ENCODE measurements around the gene TMEM132E. TPM values are rescaled to one million over a fixed set of nuclear protein-coding genes. Genes with fewer than 3 reads are reported as not detected.

TMEM132E gene
- total RNA-seq, 2 donors from 2014 or later, result 0.24 to 0.26 TPM

GRCh38 chr17:34596920-34597319 is 17.5 kb downstream of the TMEM132E start:
- Histone ChIP-seq H3K36me3 (no peaks in the 10 kb centered on the region), H3K27ac (no peak overlapping the region)

GRCh38 chr17:34598161-34598776 is 18.9 kb downstream of the TMEM132E start:
- DNase-seq (ENCODE audit: low spot score), result no peak
- Histone ChIP-seq H3K36me3 (no peaks in the 10 kb centered on the region), H3K4me3 (no peak overlapping the region), H3K9me3 (no peaks in the 10 kb centered on the region), H3K27me3 (no peaks in the 10 kb centered on the region), H3K4me1 (no peaks in the 10 kb centered on the region), H3K27ac (no peak overlapping the region)
- no peak for TF ChIP-seq CTCF (IDR thresholded peaks at IDR 0.05)

More at GRCh38 chr17:34596920-34597319, 17.5 kb downstream of the TMEM132E start:
- no peaks in the 10 kb centered on the region for H3K27me3 ChIP-seq
- H3K4me1 ChIP-seq, result no peaks in the 10 kb centered on the region
- no peak overlapping the region for H3K4me3 ChIP-seq
- no peak for DNase-seq (ENCODE audit: low spot score)
- no peaks in the 10 kb centered on the region for H3K9me3 ChIP-seq
- TF ChIP-seq CTCF (IDR thresholded peaks at IDR 0.05), result no peak

- no peaks in the 10 kb centered on the region for H3K27me3 ChIP-seq
- H3K4me3 ChIP-seq, result no peak overlapping the region
- no peaks in the 10 kb centered on the region for H3K36me3 ChIP-seq
- no peak for TF ChIP-seq CTCF (IDR thresholded peaks at IDR 0.05)
- no peaks in the 10 kb centered on the region for H3K4me1 ChIP-seq
- H3K27ac ChIP-seq, result no peak overlapping the region
- no peak for DNase-seq (ENCODE audit: low spot score)
- no peaks in the 10 kb centered on the region for H3K9me3 ChIP-seq
Observed at GRCh38 chr17:34601416-34601815, 22.0 kb downstream of the TMEM132E start.

GRCh38 chr17:34603974-34604373 is 24.6 kb downstream of the TMEM132E start:
- Histone ChIP-seq H3K9me3 (no peaks in the 10 kb centered on the region), H3K27ac (no peak overlapping the region), H3K4me1 (no peaks in the 10 kb centered on the region), H3K27me3 (no peaks in the 10 kb centered on the region), H3K36me3 (no peaks in the 10 kb centered on the region), H3K4me3 (no peak overlapping the region)
- DNase-seq (ENCODE audit: low spot score), result no peak
- no peak for TF ChIP-seq CTCF (IDR thresholded peaks at IDR 0.05)

GRCh38 chr17:34606763-34607162 is 27.4 kb downstream of the TMEM132E start:
- no peak overlapping the region for H3K4me3 ChIP-seq
- no peak for DNase-seq (ENCODE audit: low spot score)
- H3K9me3 ChIP-seq, result no peaks in the 10 kb centered on the region
- H3K4me1 ChIP-seq, result no peaks in the 10 kb centered on the region
- H3K27ac ChIP-seq, result no peak overlapping the region
- no peak for TF ChIP-seq CTCF (IDR thresholded peaks at IDR 0.05)
- peaks cover 0 to 3% of the 10 kb centered on the region in 2 donors for H3K27me3 ChIP-seq
- H3K36me3 ChIP-seq, result no peaks in the 10 kb centered on the region

- Histone ChIP-seq H3K27me3 (peaks cover 0 to 3% of the 10 kb centered on the region in 2 donors), H3K27ac (no peak overlapping the region), H3K4me3 (no peak overlapping the region), H3K4me1 (no peaks in the 10 kb centered on the region), H3K9me3 (no peaks in the 10 kb centered on the region), H3K36me3 (no peaks in the 10 kb centered on the region)
- DNase-seq (ENCODE audit: low spot score), result no peak
- no peak for TF ChIP-seq CTCF (IDR thresholded peaks at IDR 0.05)
Observed at GRCh38 chr17:34607917-34608316, 28.5 kb downstream of the TMEM132E start.
